DMS79 treated with DMSO at 0.1 percent for 48 hours (cell line): ENCODE measurements around the gene SMYD4.

Experiments
- DNase-seq: peaks from one replicate; lab custom pipeline; 2025; lab: John Stamatoyannopoulos, UW

SMYD4 gene

DNA sequence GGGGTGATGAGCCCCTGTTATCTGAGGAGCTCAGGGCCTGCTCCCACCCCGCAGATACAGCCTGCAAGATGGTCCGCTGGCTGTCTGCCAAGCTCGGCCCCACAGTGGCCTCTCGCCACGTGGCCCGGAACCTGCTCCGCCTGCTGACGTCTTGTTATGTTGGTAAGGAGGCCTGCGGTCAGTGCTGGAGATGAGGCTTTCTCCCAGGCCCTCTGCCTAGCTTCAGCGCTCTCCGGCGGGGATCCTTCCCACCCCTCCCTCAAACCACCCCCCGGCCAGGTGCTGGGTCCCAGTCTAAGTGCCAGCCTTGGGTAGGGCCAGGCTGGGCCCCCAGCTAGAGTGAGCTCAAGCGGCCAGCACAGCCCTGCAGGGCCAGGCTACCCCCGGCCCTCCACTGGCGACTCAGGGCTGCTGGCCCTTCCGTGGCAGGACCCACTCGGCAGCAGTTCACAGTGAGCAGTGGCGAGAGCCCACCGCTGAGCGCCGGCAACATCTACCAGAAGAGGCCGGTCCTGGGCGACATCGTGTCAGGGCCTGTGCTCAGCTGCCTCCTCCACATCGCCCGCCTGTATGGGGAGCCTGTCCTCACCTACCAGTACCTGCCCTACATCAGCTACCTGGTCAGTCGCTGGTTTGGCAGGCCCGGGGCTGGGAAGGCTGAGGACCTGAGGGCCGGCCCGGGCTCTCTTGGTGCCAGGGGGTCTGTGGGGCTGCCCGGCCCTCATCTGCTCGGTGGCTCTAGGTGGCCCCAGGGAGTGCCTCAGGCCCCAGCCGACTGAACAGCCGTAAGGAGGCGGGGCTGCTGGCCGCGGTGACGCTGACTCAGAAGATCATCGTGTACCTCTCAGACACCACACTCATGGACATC, 99.1 kb downstream of the SMYD4 start:
- DNase-seq, result no peak

DNA sequence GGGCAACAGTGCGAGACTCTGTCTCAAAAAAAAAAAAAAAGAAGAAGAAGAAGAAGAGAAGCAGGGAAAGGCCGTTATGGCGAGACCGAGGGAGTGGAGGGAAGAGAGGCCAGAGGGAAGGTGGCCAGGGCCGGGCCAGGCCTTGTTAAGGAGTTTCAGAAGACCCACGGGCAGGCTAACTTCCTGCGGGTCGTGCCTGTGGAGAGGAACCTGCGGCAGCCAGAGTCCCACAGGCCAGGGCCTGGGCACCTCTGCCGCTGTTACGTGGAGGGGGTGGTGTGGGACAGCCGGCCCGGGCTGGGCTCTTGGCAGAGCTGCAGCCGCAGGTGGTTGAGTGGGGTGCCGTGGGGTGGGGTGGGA, 99.8 kb downstream of the SMYD4 start:
- DNase-seq, result no peak
